SK-N-SH (cell line): ENCODE results near the gene MAD1L1. TPM values are rescaled to one million over a fixed set of nuclear protein-coding genes. Genes with fewer than 3 reads are reported as not detected.

Experiments used
- CTCF ChIA-PET: fragments of 300-600, 350-600 bp; formaldehyde crosslinking; extraction: SDS; loops from one replicate; lab custom pipeline; 2021; lab: Yijun Ruan, JAX
- POLR2A ChIA-PET: fragments of 350-600 bp; sonication (Branson Sonifier 250); formaldehyde crosslinking; extraction: SDS; loops from one replicate; lab custom pipeline; 2020; ENCODE audit warnings: antibody characterized with exemption, inconsistent platforms; lab: Yijun Ruan, JAX
- DNase-seq: peaks from one replicate; pipeline ENCODE4 v3.0.0; 2012
- H2AFZ ChIP-seq: fragments of 200-600 bp; sonication (generic); 2 replicates; pipeline ENCODE4 v1.8.1; 2016; ENCODE audit warnings: antibody characterized with exemption, mild to moderate bottlenecking, low read depth
- H3F3A ChIP-seq: fragments of 200-600 bp; sonication (generic); replicated peaks from 2 replicates; pipeline ENCODE3; 2016; ENCODE audit warnings: antibody characterized with exemption, mild to moderate bottlenecking; ENCODE audit not compliant: insufficient read depth
- H3K27ac ChIP-seq, 2 experiments: fragments of 200-500 bp in 1 of 2; fragments of 200-600 bp in 1 of 2; sonication (Bioruptor generic) in 1 of 2; sonication (generic), shearing (Covaris generic) in 1 of 2; 2 replicates each; pipeline versions ENCODE4 v1.5.1 to v1.6.1; 2014 to 2016; ENCODE audit warnings: low read depth in 2 of 2, inconsistent platforms in 1 of 2, low read length in 1 of 2, mild to moderate bottlenecking in 1 of 2, mixed read lengths in 1 of 2
- H3K27me3 ChIP-seq: fragments of 200-600 bp; sonication (generic), shearing (Covaris generic); 2 replicates; pipeline ENCODE4 v1.6.1; 2016; ENCODE audit warnings: mixed run types; ENCODE audit not compliant: insufficient read depth
- H3K36me3 ChIP-seq, 2 experiments: fragments of 200-500 bp in 1 of 2; fragments of 200-600 bp in 1 of 2; sonication (Bioruptor generic) in 1 of 2; sonication (generic) in 1 of 2; replicated peaks in 1 of 2; 2 replicates each; pipeline versions ENCODE3 to v1.5.1; 2014 to 2016; ENCODE audit warnings: low read length in 1 of 2, mild to moderate bottlenecking in 1 of 2; ENCODE audit not compliant: insufficient read depth in 2 of 2, control insufficient read depth in 1 of 2
- H3K4me1 ChIP-seq, 2 experiments: fragments of 200-500 bp in 1 of 2; fragments of 200-600 bp in 1 of 2; sonication (Bioruptor generic) in 1 of 2; sonication (generic), shearing (Covaris generic) in 1 of 2; 2 replicates each; pipeline versions ENCODE4 v1.5.1 to v1.6.1; 2014 to 2016; ENCODE audit warnings: low read depth in 1 of 2, low read length in 1 of 2, mixed run types in 1 of 2; ENCODE audit not compliant: insufficient read depth in 2 of 2, control insufficient read depth in 1 of 2
- H3K4me2 ChIP-seq: fragments of 200-600 bp; sonication (generic), shearing (Covaris generic); 2 replicates; pipeline ENCODE4 v1.6.1; 2017; ENCODE audit warnings: mixed run types
- H3K4me3 ChIP-seq, 2 experiments: fragments of 200-500 bp in 1 of 2; fragments of 200-600 bp in 1 of 2; sonication (Bioruptor generic) in 1 of 2; sonication (generic), shearing (Covaris generic) in 1 of 2; 2 replicates each; pipeline versions ENCODE4 v1.5.1 to v1.8.1; 2014 to 2016; ENCODE audit warnings: low read depth in 2 of 2, inconsistent platforms in 1 of 2, low read length in 1 of 2, mild to moderate bottlenecking in 1 of 2, mixed read lengths in 1 of 2, moderate library complexity in 1 of 2
- H3K79me2 ChIP-seq: fragments of 200-600 bp; sonication (generic); 2 replicates; pipeline ENCODE4 v1.8.1; 2017; ENCODE audit warnings: mild to moderate bottlenecking; ENCODE audit not compliant: insufficient read depth
- H3K9ac ChIP-seq: fragments of 200-600 bp; sonication (generic); 2 replicates; pipeline ENCODE4 v1.6.1; 2017; ENCODE audit warnings: mixed run types
- H3K9me2 ChIP-seq: fragments of 200-600 bp; sonication (generic); 2 replicates; pipeline ENCODE4 v1.6.1; 2017; ENCODE audit warnings: mixed run types
- H3K9me3 ChIP-seq: fragments of 200-600 bp; sonication (generic); 2 replicates; pipeline ENCODE4 v1.6.1; 2017; ENCODE audit warnings: mixed run types, mild to moderate bottlenecking, moderate library complexity
- H4K20me1 ChIP-seq: fragments of 200-600 bp; sonication (generic); 2 replicates; pipeline ENCODE4 v1.6.1; 2017; ENCODE audit warnings: mild to moderate bottlenecking, mixed run types; ENCODE audit not compliant: insufficient read depth
- CHD2 ChIP-seq: fragments of 150-350 bp; IDR thresholded peaks from 2 replicates; pipeline ENCODE4 v1.6.1; 2018; ENCODE audit warnings: low read length; ENCODE audit not compliant: partially characterized antibody
- FOSL2 ChIP-seq: IDR thresholded peaks from 2 replicates; pipeline ENCODE4 v1.4.0; 2012; ENCODE audit warnings: low read depth, mild to moderate bottlenecking, moderate library complexity, borderline replicate concordance
- FOXM1 ChIP-seq: IDR thresholded peaks from 2 replicates; pipeline ENCODE4 v1.4.0; 2012; ENCODE audit warnings: low read depth, mild to moderate bottlenecking
- GATA2 ChIP-seq: sonication (generic); formaldehyde crosslinking; IDR thresholded peaks from 2 replicates; pipeline ENCODE4 v1.5.0; 2020; ENCODE audit warnings: mild to moderate bottlenecking, missing genetic modification reagents
- IRF3 ChIP-seq: fragments of 150-350 bp; IDR thresholded peaks from 2 replicates; pipeline ENCODE4 v1.6.1; 2016; ENCODE audit warnings: mild to moderate bottlenecking, low read depth, low read length
- JUND ChIP-seq: IDR thresholded peaks from 2 replicates; pipeline ENCODE4 v1.4.0; 2012
- MXI1 ChIP-seq: IDR thresholded peaks from 2 replicates; pipeline ENCODE4 v1.6.1; 2012; ENCODE audit warnings: mild to moderate bottlenecking, low read depth, low read length, improper control_type of control experiment
- POLR2AphosphoS5 ChIP-seq: IDR thresholded peaks from 2 replicates; pipeline ENCODE4 v1.6.1; 2012; ENCODE audit warnings: low read depth, low read length
- RFX5 ChIP-seq: IDR thresholded peaks from 2 replicates; pipeline ENCODE4 v1.6.1; 2012; ENCODE audit warnings: mild to moderate bottlenecking, improper control_type of control experiment, low read length
- RXRA ChIP-seq: IDR thresholded peaks from 2 replicates; pipeline ENCODE4 v1.4.0; 2012; ENCODE audit warnings: low read depth, mild to moderate bottlenecking, borderline replicate concordance
- SIN3A ChIP-seq: IDR thresholded peaks from 2 replicates; pipeline ENCODE4 v1.6.1; 2012; ENCODE audit warnings: low read depth, mild to moderate bottlenecking, low read length, moderate library complexity, borderline replicate concordance
- SMC3 ChIP-seq: IDR thresholded peaks from 2 replicates; pipeline ENCODE4 v1.6.1; 2012; ENCODE audit warnings: low read depth, low read length, improper control_type of control experiment
- TAF1 ChIP-seq: IDR thresholded peaks from 2 replicates; pipeline ENCODE4 v1.6.1; 2012; ENCODE audit warnings: low read depth, mild to moderate bottlenecking, low read length, moderate library complexity, borderline replicate concordance
- TCF12 ChIP-seq: IDR thresholded peaks from 2 replicates; pipeline ENCODE4 v1.4.0; 2012
- TEAD4 ChIP-seq: IDR thresholded peaks from 2 replicates; pipeline ENCODE4 v1.4.0; 2012; ENCODE audit warnings: mild to moderate bottlenecking, borderline replicate concordance; ENCODE audit not compliant: insufficient read depth
- USF1 ChIP-seq: IDR thresholded peaks from 2 replicates; pipeline ENCODE4 v1.4.0; 2012; ENCODE audit warnings: low read depth, borderline replicate concordance
- WGBS: methylation state at CpG from one replicate; pipeline ENCODE4 v1.1.6; 2017; ENCODE audit warnings: low lambda C conversion rate; 5-methylcytosine and 5-hydroxymethylcytosine counted together
- polyA plus RNA-seq, 3 experiments: library from polyadenylated mRNA; depleted of rRNA; stranded (reverse); fragments of >200 nt; gene quantifications; 2 replicates each; pipeline ENCODE4 v1.2.3, GENCODE V29; 2012
- TF ChIP-seq, protein P1 (sequence below): IDR thresholded peaks from 2 replicates; pipeline ENCODE4 v1.4.0; 2012; ENCODE audit warnings: low read depth

Gene MAD1L1
- polyA plus RNA-seq, 1 of the 3 experiments (the other 2 are of a cell fraction) = 46.2 TPM

- POLR2A ChIA-PET = no interaction called here
Observed at GRCh38 chr7:2118056-2118455, 114.7 kb downstream of the MAD1L1 start.

GRCh38 chr7:2117646-2118045 lies 115.1 kb downstream of the MAD1L1 start:
- Histone ChIP-seq H4K20me1 (peaks cover 3% of the 10 kb centered on the region; the same call in 1 of the 2 replicates), H3K9me2 (no peaks in the 10 kb centered on the region), H3F3A (peaks cover 7% of the 10 kb centered on the region), H3K36me3 (no peaks in the 10 kb centered on the region), H3K4me1 (peaks cover 30 to 67% of the 10 kb centered on the region in 2 experiments; a peak in 3 of 4 replicates), H3K27me3 (no peaks in the 10 kb centered on the region), H2AFZ (no peak overlapping the region), H3K4me3 (no peak overlapping the region), H3K27ac (peak overlapping the region; percentile 37 to 93; a peak in 3 of 4 replicates), H3K79me2 (no peaks in the 10 kb centered on the region), H3K4me2 (no peak overlapping the region), H3K9me3 (no peaks in the 10 kb centered on the region), H3K9ac (no peak overlapping the region)
- TF ChIP-seq SIN3A = no peak
- no peak for TF ChIP-seq RXRA
- TF ChIP-seq, protein P1, sequence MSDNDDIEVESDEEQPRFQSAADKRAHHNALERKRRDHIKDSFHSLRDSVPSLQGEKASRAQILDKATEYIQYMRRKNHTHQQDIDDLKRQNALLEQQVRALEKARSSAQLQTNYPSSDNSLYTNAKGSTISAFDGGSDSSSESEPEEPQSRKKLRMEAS = no peak
- TF ChIP-seq FOSL2 = no peak
- TF ChIP-seq IRF3 = no peak
- TF ChIP-seq TEAD4 = no peak
- no peak for TF ChIP-seq USF1
- DNase-seq = no peak
- ChIA-PET POLR2A (no interaction called here), CTCF (interaction anchor here (1.0 to 3.2 kb wide), 6 partner anchors 9 to 454 kb away, joined by 3 to 24 read pairs (median 5); partner anchors contain the start of gene MAD1L1)
- WGBS = 97% methylated on average over 4 of the region's 4 CpGs

More at GRCh38 chr7:2118056-2118455, 114.7 kb downstream of the MAD1L1 start:
- CTCF ChIA-PET = interaction anchor here (1.0 to 3.2 kb wide), 4 partner anchors 10 to 114 kb away, joined by 3 to 24 read pairs (median 7); partner anchors contain the start of gene MAD1L1
- H3K4me3 ChIP-seq = no peak overlapping the region
- 93% methylated on average over 11 of the region's 11 CpGs for WGBS
- H2AFZ ChIP-seq = no peak overlapping the region
- peaks cover 30 to 64% of the 10 kb centered on the region in 2 experiments; a peak in 3 of 4 replicates for H3K4me1 ChIP-seq
- H3K79me2 ChIP-seq = no peaks in the 10 kb centered on the region
- TF ChIP-seq MXI1 = no peak
- TF ChIP-seq SIN3A = no peak
- no peak for TF ChIP-seq FOXM1
- TF ChIP-seq GATA2 (CRISPR knock-in tag) = no peak
- TF ChIP-seq TCF12 = no peak
- TF ChIP-seq, protein P1 = no peak
- TF ChIP-seq JUND = no peak
- no peak for TF ChIP-seq USF1
- TF ChIP-seq TAF1 = no peak
- TF ChIP-seq SMC3 = no peak
- TF ChIP-seq IRF3 = no peak
- TF ChIP-seq RFX5 = no peak
- no peak for TF ChIP-seq CHD2
- no peak for TF ChIP-seq TEAD4
- TF ChIP-seq POLR2AphosphoS5 = no peak
- H3K27me3 ChIP-seq = no peaks in the 10 kb centered on the region
- peak overlapping the region in 1 of 2 experiments; percentile 35; a peak in 1 of 4 replicates for H3K27ac ChIP-seq
- no peaks in the 10 kb centered on the region for H3K9me3 ChIP-seq
- H3K4me2 ChIP-seq = no peak overlapping the region
- H4K20me1 ChIP-seq = peaks cover 3% of the 10 kb centered on the region; the same call in 1 of the 2 replicates
- DNase-seq = no peak
- no peak overlapping the region for H3K9ac ChIP-seq
- H3K9me2 ChIP-seq = no peaks in the 10 kb centered on the region
- H3F3A ChIP-seq = peaks cover 7% of the 10 kb centered on the region
- no peaks in the 10 kb centered on the region for H3K36me3 ChIP-seq
